Retina (tissue), 1 donor: ENCODE data around the gene C6orf62.
"Not testable (repeated sequence)": the region's sequence is repeated elsewhere in the genome, so short reads cannot be mapped to it uniquely, and the experiment has no call there.

Source experiments
- DNase-seq: peaks from one replicate; pipeline ENCODE4 v3.0.0-alpha.2; 2016

Gene C6orf62

DNA sequence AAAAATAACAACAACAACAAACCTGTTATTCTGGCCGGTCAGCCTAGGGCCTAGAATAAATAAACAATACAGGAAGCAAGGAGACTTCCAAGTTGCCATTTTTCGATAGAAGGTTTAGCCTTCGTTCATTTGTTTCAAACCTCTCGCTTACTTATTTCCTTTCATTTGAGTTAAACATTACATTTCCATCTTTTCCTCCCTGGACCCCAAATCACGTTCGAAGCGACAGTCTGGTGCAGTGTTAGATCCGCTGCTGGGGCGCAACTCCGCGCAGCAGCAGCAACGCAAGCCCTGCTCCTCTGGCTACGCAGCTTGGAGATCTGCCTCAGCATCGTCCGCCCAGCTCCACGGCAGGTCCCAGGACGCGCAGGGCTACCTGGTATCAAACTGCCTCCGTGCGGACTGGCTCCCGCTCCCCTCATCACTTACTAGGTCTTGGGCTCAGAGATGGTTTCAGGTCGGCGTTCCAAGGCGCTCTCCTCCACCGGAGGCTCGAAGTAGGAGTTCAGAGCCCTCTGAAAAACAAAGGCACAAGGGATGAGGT lies 52.8 kb downstream of the C6orf62 start:
- DNase-seq: no peak

DNA sequence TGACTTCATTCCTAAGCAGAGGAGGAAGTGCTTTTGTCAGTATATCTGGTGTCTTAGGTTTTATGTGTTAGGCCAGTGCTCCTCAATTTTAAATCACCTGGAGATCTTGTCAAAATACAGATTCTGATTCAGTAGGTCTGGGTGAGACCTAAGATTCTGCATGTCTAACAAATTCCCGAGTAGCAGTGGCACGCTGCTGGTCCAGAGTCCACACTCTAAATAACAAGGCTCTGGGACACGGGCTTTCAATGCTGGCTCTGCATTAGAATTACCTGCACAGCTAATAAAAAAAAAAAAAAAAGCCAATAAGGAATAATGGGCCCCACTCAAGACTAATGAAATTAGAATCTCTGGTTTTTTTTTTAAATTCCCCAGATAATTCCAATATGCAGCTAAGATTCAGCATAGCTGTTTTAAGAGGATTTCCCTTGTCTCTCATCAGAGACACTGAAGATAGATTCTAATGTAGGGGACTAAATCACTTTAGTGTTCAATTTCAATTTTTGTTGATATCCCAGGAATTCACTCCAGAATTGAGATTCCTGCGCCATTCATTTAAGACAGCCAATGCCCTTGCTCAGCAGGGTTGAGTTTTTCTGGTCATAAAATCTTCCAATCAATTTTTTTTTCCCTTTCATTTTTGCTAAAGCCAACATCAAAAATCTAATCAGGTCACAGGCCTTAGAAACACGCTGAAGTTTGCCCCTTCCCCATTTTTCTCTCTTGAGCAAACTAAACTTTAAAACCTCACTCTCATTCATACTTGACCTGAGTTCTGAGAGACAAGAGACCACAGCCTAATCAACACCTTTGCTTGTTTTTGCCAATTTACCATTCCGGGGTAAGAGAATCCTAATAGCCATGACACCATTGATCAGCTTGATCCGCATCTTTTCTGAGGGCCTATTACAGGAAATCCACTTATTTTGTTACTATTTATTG lies 54.6 kb downstream of the C6orf62 start:
- no peak for DNase-seq

DNA sequence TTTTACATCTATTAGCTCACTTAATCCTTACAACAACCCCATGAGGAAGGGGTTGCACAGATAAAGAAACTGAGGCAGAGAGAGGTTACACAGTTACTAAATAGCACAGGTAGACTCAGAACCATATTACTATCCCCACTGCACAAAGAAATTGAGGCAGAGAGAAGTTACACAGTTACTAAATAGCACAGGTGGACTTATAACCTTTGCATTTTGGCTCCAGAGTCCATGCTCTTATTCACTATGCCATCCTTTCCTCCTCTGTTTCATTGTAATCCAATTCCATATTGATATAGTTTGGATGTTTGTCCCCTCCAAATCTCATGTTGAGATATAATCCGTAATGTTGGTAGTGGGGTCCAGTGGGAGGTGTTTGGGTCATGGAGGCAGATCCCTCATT lies 55.8 kb downstream of the C6orf62 start:
- no peak for DNase-seq

- no peak for DNase-seq
Observed at GRCh38 chr6:24662236-24662635, 56.7 kb downstream of the C6orf62 start.

GRCh38 chr6:24661759-24662158 lies 57.2 kb downstream of the C6orf62 start:
- DNase-seq: not testable (repeated sequence)

- DNase-seq: no peak
Observed at GRCh38 chr6:24660105-24660504, 58.8 kb downstream of the C6orf62 start.

GRCh38 chr6:24659561-24659960 lies 59.4 kb downstream of the C6orf62 start:
- no peak for DNase-seq

DNA sequence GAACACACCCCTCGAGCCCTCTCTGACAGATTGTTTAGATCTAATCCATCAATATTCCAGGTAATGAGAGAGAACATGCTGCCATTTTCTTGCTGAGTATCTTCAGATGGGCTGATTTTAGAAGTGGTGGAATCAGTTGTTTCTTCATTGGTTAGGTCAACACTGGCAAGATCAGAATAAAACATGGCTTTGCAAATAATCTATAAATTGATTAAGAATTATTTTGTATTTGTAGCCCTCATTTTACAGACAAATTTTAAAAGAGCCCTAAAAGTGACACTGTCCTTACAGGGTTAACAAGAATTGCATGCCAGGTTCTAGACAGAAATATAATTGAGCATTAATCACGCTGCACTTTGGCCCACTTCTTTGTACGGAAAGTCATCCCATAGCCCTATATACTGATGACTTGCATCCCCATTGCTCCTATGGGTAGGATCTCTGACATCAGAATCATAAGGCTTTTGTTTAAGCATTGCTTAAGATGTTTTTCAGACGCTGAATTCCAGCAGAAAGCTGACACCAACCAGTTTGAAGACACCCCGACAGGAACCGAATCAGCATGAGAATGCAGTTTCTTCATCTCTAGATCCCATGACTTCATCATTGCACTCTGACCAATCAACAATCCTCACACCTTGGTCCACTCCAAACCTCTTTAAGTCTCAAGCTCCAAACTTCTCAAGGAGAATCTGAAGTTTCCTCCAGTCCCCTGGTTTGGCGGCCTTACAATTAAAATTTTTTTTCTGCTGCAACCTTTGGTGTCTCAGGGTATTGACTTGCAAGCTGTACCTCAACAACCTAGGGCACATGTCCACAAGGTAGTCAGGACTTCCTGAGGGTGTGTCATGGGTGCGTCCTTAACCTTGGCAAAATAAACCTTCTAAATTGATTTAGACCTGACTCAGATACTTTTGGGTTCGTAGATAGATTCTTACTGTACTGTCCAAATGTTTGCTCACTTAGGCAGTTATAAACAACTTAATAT lies 60.1 kb downstream of the C6orf62 start:
- DNase-seq: no peak

DNA sequence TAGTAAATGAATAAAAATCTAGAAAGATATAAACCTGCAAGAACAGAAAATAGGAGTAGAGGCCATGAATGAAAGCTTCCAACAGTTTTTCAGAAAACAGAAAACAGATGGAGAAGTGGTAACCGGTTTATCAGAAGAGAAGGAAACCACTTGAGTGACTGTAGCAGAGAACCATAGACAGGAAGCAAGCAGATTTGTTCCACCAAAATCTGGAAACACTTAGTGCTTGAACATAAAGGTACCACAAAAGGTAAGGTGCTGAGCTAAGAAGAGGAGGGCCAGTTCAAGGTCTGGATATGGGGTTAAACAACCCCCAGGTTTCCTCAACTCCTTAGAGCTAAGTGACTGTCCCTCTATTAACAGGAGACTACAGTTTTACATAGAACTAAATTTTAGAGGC lies 63.7 kb downstream of the C6orf62 start:
- no peak for DNase-seq
